Measurements from ENCODE around the gene CRACR2A. TPM values are rescaled to one million over a fixed set of nuclear protein-coding genes. Genes with fewer than 3 reads are reported as not detected.

CRACR2A gene
- total and polyA plus RNA-seq, 9 of the 15 experiments (the other 6 are each of a cell fraction or from before 2014, with no cell fraction given): 2.1 to 15.1 (median 10.4) TPM

GRCh38 chr12:3627336-3627735 lies 125.6 kb downstream of the CRACR2A start (continued):
- no peak for TF ChIP-seq TEAD2 (tag; IDR thresholded peaks at IDR 0.05)
- no peak for TF ChIP-seq PREB (CRISPR knock-in tag; IDR thresholded peaks at IDR 0.05)

GRCh38 chr12:3624273-3624672 lies 128.6 kb downstream of the CRACR2A start:
- no TSS peak for BruUV-seq (replicated peaks)
- no peak overlapping the region for H3K9ac ChIP-seq (ENCODE audit: insufficient read depth in 1 of 2, low read depth in 2 of 2, low read length in 2 of 2)
- DNase-seq (ENCODE audit: extremely low read depth in 1 of 4, low spot score in 3 of 4) (no peak), FAIRE-seq (no peak), ATAC-seq (no peak)
- CTCF ChIA-PET (ENCODE audit: low intra/inter-chr PET ratio): no interaction called here
- no peak overlapping the region for H3K4me2 ChIP-seq (ENCODE audit: insufficient read depth, low read length)
- no peaks in the 10 kb centered on the region for H4K20me1 ChIP-seq (replicated peaks; ENCODE audit: control insufficient read depth, insufficient read depth, low read length)
- no peaks in the 10 kb centered on the region for H3K4me1 ChIP-seq (replicated peaks in 1 of 2; ENCODE audit: control insufficient read depth in 2 of 2, insufficient read depth in 2 of 2, low read length in 2 of 2)
- 78% methylated on average over 4 of the region's 4 CpGs for WGBS (ENCODE audit: insufficient coverage, low coverage, missing lambda C conversion rate)
- TF ChIP-seq MCM3 (IDR thresholded peaks at IDR 0.05) (no peak), RCOR1 (IDR thresholded peaks at IDR 0.05; ENCODE audit: borderline replicate concordance in 1 of 2, low read depth in 2 of 2, low read length in 2 of 2) (no peak)
- no peaks in the 10 kb centered on the region for H3K79me2 ChIP-seq (ENCODE audit: control insufficient read depth, insufficient read depth, low read length)
- no peaks in the 10 kb centered on the region for H3K9me3 ChIP-seq (replicated peaks; ENCODE audit: control insufficient read depth, insufficient read depth, low read depth, low read length)
- H3K27ac ChIP-seq (ENCODE audit: extremely low read depth, low read depth, low read length): no peak overlapping the region
- H3K36me3 ChIP-seq (ENCODE audit: control insufficient read depth, insufficient read depth, low read length): peaks cover 9% of the 10 kb centered on the region; the same call in 1 of the 3 replicates
- intact Hi-C loops (cut with micrococcal nuclease) (no loop called here), in situ Hi-C loops (cut with MboI) (no loop called here)
- H3K27me3 ChIP-seq (ENCODE audit: control insufficient read depth in 2 of 2, insufficient read depth in 2 of 2, low read length in 2 of 2): no peaks in the 10 kb centered on the region
- no peak overlapping the region for H3K4me3 ChIP-seq
- no peak overlapping the region for H2AFZ ChIP-seq (ENCODE audit: low read depth, low read length)
- POLR2A ChIA-PET: interaction anchor here (0.6 kb wide), 1 partner anchor 1264 kb away, joined by 3 read pairs; no protein-coding TSS in a partner anchor
- H3K9me1 ChIP-seq (ENCODE audit: control insufficient read depth, insufficient read depth, low read length): no peaks in the 10 kb centered on the region

Data from K562 (cell line).